HCT116 (cell line): ENCODE results near the gene TOMM40L. TPM values are rescaled to one million over a fixed set of nuclear protein-coding genes. Genes with fewer than 3 reads are reported as not detected.
"Not testable (repeated sequence)": the region's sequence is repeated elsewhere in the genome, so short reads cannot be mapped to it uniquely, and the experiment has no call there.

Source experiments
- ATAC-seq: fragments of 200-7000 bp; cut with Tn5 transposase; 2 replicates; pipeline ENCODE4 v1.9.1; 2020; ENCODE audit warnings: mild to moderate bottlenecking, moderate library complexity
- BruUV-seq: library from RNA; stranded (reverse); fragments of 400-500 nt; replicated peaks from 2 replicates; lab custom pipeline; 2021; lab: Mats Ljungman, UMichigan
- CTCF ChIA-PET: fragments of 300-600 bp; sonication (Branson Sonifier 250); formaldehyde crosslinking; loops from one replicate; lab custom pipeline; 2021; ENCODE audit warnings: antibody characterized with exemption; lab: Charles Lee
- POLR2A ChIA-PET: fragments of 300-600, 350-600 bp; sonication (Branson Sonifier 250); formaldehyde crosslinking; loops from one replicate; lab custom pipeline; 2021; ENCODE audit warnings: antibody characterized with exemption; lab: Charles Lee
- RAD21 ChIA-PET, 2 experiments: fragments of 300-600 bp; sonication (Branson Sonifier 250); formaldehyde crosslinking; loops; one replicate each; lab custom pipeline; 2023; ENCODE audit warnings: low total read pairs in 2 of 2; ENCODE audit not compliant: uncharacterized antibody in 2 of 2, unreplicated experiment in 2 of 2, low non-redundant PET in 1 of 2; lab: Charles Lee
- DNase-seq: peaks from one replicate; pipeline ENCODE4 v3.0.0-alpha.2; 2010; ENCODE audit warnings: low read depth, low spot score
- H2AFZ ChIP-seq: fragments of 200-600 bp; shearing (Covaris generic), sonication (generic); 2 replicates; pipeline ENCODE4 v1.6.1; 2017; ENCODE audit warnings: low read depth, mixed run types, mixed read lengths, antibody characterized with exemption, low read length; ENCODE audit not compliant: poor library complexity, severe bottlenecking
- H3K27ac ChIP-seq: 2 replicates; pipeline ENCODE4 v1.5.1; 2012; ENCODE audit warnings: low read depth, low read length
- H3K27me3 ChIP-seq: fragments of 200-600 bp; sonication (generic); 2 replicates; pipeline ENCODE4 v1.6.1; 2016; ENCODE audit warnings: mixed run types, low read length, mixed read lengths; ENCODE audit not compliant: insufficient read depth
- H3K36me3 ChIP-seq, 2 experiments: fragments of 200-500 bp in 1 of 2; fragments of 200-600 bp in 1 of 2; sonication (Bioruptor generic) in 1 of 2; sonication (generic) in 1 of 2; 2 replicates each; pipeline versions ENCODE4 v1.5.1 to v1.6.1; 2014 to 2016; ENCODE audit warnings: low read length in 2 of 2, inconsistent platforms in 1 of 2, mixed read lengths in 1 of 2, mixed run types in 1 of 2; ENCODE audit not compliant: insufficient read depth in 2 of 2, control insufficient read depth in 1 of 2
- H3K4me1 ChIP-seq, 2 experiments: fragments of 200-600 bp in 1 of 2; sonication (generic) in 1 of 2; 2 replicates each; pipeline versions ENCODE4 v1.5.1 to v1.6.1; 2012 to 2017; ENCODE audit warnings: low read length in 2 of 2, inconsistent platforms in 1 of 2, mild to moderate bottlenecking in 1 of 2, mixed read lengths in 1 of 2, mixed run types in 1 of 2, moderate library complexity in 1 of 2; ENCODE audit not compliant: insufficient read depth in 2 of 2, control insufficient read depth in 1 of 2
- H3K4me2 ChIP-seq: fragments of 200-600 bp; sonication (generic); 2 replicates; pipeline ENCODE4 v1.6.1; 2017; ENCODE audit warnings: mixed run types, low read length, mixed read lengths
- H3K4me3 ChIP-seq, 2 experiments: fragments of 200-600 bp in 1 of 2; sonication (generic) in 1 of 2; replicated peaks in 1 of 2; 2 replicates each; pipeline ENCODE4 v1.5.1; 2011 to 2016; ENCODE audit warnings: low read length in 2 of 2, control low read depth in 1 of 2, low read depth in 1 of 2, mild to moderate bottlenecking in 1 of 2, mixed read lengths in 1 of 2, mixed run types in 1 of 2
- H3K79me2 ChIP-seq: fragments of 200-600 bp; sonication (generic); 2 replicates; pipeline ENCODE4 v1.6.1; 2017; ENCODE audit warnings: mild to moderate bottlenecking, mixed run types, low read length, moderate library complexity, mixed read lengths; ENCODE audit not compliant: insufficient read depth
- H3K9ac ChIP-seq: fragments of 200-600 bp; sonication (generic); 2 replicates; pipeline ENCODE4 v1.6.1; 2016; ENCODE audit warnings: low read length, mixed read lengths
- H3K9me2 ChIP-seq: fragments of 200-600 bp; sonication (generic), shearing (Covaris generic); 2 replicates; pipeline ENCODE4 v1.6.1; 2017; ENCODE audit warnings: mixed run types, mild to moderate bottlenecking, moderate library complexity; ENCODE audit not compliant: insufficient read depth
- H3K9me3 ChIP-seq, 2 experiments: fragments of 200-500 bp in 1 of 2; fragments of 200-600 bp in 1 of 2; sonication (Bioruptor generic) in 1 of 2; sonication (generic) in 1 of 2; 2 replicates each; pipeline ENCODE4 v1.6.1; 2014 to 2017; ENCODE audit warnings: low read length in 2 of 2, mixed read lengths in 2 of 2, inconsistent platforms in 1 of 2, low read depth in 1 of 2, mild to moderate bottlenecking in 1 of 2, mixed run types in 1 of 2, moderate library complexity in 1 of 2; ENCODE audit not compliant: control insufficient read depth in 1 of 2, insufficient read depth in 1 of 2
- H4K20me1 ChIP-seq: fragments of 200-600 bp; sonication (generic), shearing (Covaris generic); 2 replicates; pipeline ENCODE4 v1.6.1; 2017; ENCODE audit warnings: mixed run types, mild to moderate bottlenecking, moderate library complexity; ENCODE audit not compliant: insufficient read depth
- EZH2 ChIP-seq: fragments of 200-600 bp; sonication (generic); IDR thresholded peaks from 2 replicates; pipeline ENCODE4 v1.6.1; 2017; ENCODE audit warnings: antibody characterized with exemption, mixed run types
- FOSL1 ChIP-seq: IDR thresholded peaks from 2 replicates; pipeline ENCODE4 v1.6.1; 2012; ENCODE audit warnings: low read depth
- POLR2A ChIP-seq: IDR thresholded peaks from 2 replicates; pipeline ENCODE4 v1.7.0; 2011; ENCODE audit warnings: borderline replicate concordance; ENCODE audit not compliant: insufficient read depth, insufficient read length; ENCODE audit errors: extremely low read depth
- POLR2AphosphoS5 ChIP-seq: IDR thresholded peaks from 2 replicates; pipeline ENCODE4 v1.6.1; 2011; ENCODE audit warnings: mild to moderate bottlenecking, low read depth, low read length, moderate library complexity
- RAD21 ChIP-seq: IDR thresholded peaks from 2 replicates; pipeline ENCODE4 v1.6.1; 2012; ENCODE audit warnings: low read depth, mild to moderate bottlenecking
- YY1 ChIP-seq: IDR thresholded peaks from 2 replicates; pipeline ENCODE4 v1.6.1; 2011; ENCODE audit warnings: low read length, low read depth, moderate library complexity, mild to moderate bottlenecking; ENCODE audit not compliant: insufficient replicate concordance; ENCODE audit errors: extremely low read depth
- ZFX ChIP-seq: fragments of 450-650 bp; IDR thresholded peaks from 2 replicates; pipeline ENCODE4 v1.6.1; 2017
- ZNF274 ChIP-seq: fragments of 200-500 bp; sonication (Bioruptor generic); IDR thresholded peaks from 2 replicates; pipeline ENCODE4 v1.6.1; 2014; ENCODE audit warnings: mild to moderate bottlenecking, low read depth, low read length, inconsistent platforms
- intact Hi-C: fragments of 100-400 bp; cut with micrococcal nuclease; formaldehyde crosslinking; loops from 2 replicates; pipeline ENCODE4 v1.10.0; 2022
- total RNA-seq: library from RNA; stranded (reverse); gene quantifications from one replicate; pipeline ENCODE4 v1.2.1, GENCODE V29; 2021; ENCODE audit not compliant: unreplicated experiment
- TF ChIP-seq, protein P1 (sequence below), 3 experiments: fragments of 200-600 bp in 1 of 3; sonication (generic) in 1 of 3; IDR thresholded peaks in 2 of 3; conservative IDR thresholded peaks in 1 of 3; 2 replicates each; pipeline ENCODE4 v1.5.1; 2012 to 2017; ENCODE audit warnings: low read depth in 2 of 3, low read length in 2 of 3, antibody characterized with exemption in 1 of 3, borderline replicate concordance in 1 of 3, control low read depth in 1 of 3, mild to moderate bottlenecking in 1 of 3, mixed read lengths in 1 of 3, mixed run types in 1 of 3, moderate library complexity in 1 of 3; ENCODE audit not compliant: insufficient read depth in 1 of 3
- TF ChIP-seq, protein P2 (sequence below): IDR thresholded peaks from 2 replicates; pipeline ENCODE4 v1.6.1; 2011; ENCODE audit warnings: mild to moderate bottlenecking, low read length, moderate library complexity; ENCODE audit not compliant: insufficient replicate concordance; ENCODE audit errors: extremely low read depth

TOMM40L gene
- total RNA-seq, 1 experiment from 2014 or later = 9.8 TPM

GRCh38 chr1:161244888-161245287 lies 19.0 kb downstream of the TOMM40L start:
- Histone ChIP-seq H3K36me3 (no peaks in the 10 kb centered on the region), H4K20me1 (no peaks in the 10 kb centered on the region), H3K4me1 (peaks cover 0 to 2% of the 10 kb centered on the region in 2 experiments; a peak in 1 of 4 replicates), H3K4me2 (no peak overlapping the region), H3K79me2 (no peaks in the 10 kb centered on the region), H3K27me3 (no peaks in the 10 kb centered on the region), H3K9ac (no peak overlapping the region), H3K4me3 (no peak overlapping the region), H3K9me3 (no peaks in the 10 kb centered on the region), H3K27ac (no peak overlapping the region), H2AFZ (peak overlapping the region; percentile 40), H3K9me2 (no peaks in the 10 kb centered on the region)
- no TSS peak for BruUV-seq
- no peak for ATAC-seq
- ChIA-PET CTCF (no interaction called here), POLR2A (no interaction called here), RAD21 (no interaction called here)
- no peak for DNase-seq
- TF ChIP-seq, protein P1, sequence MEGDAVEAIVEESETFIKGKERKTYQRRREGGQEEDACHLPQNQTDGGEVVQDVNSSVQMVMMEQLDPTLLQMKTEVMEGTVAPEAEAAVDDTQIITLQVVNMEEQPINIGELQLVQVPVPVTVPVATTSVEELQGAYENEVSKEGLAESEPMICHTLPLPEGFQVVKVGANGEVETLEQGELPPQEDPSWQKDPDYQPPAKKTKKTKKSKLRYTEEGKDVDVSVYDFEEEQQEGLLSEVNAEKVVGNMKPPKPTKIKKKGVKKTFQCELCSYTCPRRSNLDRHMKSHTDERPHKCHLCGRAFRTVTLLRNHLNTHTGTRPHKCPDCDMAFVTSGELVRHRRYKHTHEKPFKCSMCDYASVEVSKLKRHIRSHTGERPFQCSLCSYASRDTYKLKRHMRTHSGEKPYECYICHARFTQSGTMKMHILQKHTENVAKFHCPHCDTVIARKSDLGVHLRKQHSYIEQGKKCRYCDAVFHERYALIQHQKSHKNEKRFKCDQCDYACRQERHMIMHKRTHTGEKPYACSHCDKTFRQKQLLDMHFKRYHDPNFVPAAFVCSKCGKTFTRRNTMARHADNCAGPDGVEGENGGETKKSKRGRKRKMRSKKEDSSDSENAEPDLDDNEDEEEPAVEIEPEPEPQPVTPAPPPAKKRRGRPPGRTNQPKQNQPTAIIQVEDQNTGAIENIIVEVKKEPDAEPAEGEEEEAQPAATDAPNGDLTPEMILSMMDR (IDR thresholded peaks at IDR 0.05 in 2 of 3, conservative IDR thresholded peaks at IDR 0.05 in 1 of 3; ENCODE audit: borderline replicate concordance in 1 of 3, insufficient read depth in 1 of 3, low read depth in 2 of 3, low read length in 2 of 3) = no peak
- TF ChIP-seq ZFX (no peak), POLR2A (no peak), RAD21 (no peak), FOSL1 (no peak), ZNF274 (no peak), EZH2 (no peak), POLR2AphosphoS5 (no peak), YY1 (no peak)
- TF ChIP-seq, protein P2, sequence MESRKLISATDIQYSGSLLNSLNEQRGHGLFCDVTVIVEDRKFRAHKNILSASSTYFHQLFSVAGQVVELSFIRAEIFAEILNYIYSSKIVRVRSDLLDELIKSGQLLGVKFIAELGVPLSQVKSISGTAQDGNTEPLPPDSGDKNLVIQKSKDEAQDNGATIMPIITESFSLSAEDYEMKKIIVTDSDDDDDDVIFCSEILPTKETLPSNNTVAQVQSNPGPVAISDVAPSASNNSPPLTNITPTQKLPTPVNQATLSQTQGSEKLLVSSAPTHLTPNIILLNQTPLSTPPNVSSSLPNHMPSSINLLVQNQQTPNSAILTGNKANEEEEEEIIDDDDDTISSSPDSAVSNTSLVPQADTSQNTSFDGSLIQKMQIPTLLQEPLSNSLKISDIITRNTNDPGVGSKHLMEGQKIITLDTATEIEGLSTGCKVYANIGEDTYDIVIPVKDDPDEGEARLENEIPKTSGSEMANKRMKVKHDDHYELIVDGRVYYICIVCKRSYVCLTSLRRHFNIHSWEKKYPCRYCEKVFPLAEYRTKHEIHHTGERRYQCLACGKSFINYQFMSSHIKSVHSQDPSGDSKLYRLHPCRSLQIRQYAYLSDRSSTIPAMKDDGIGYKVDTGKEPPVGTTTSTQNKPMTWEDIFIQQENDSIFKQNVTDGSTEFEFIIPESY = no peak
- intact Hi-C loops = no loop called here

- CTCF ChIA-PET, H3K9ac ChIP-seq, BruUV-seq, H3K4me2 ChIP-seq, H3K27me3 ChIP-seq, POLR2A ChIA-PET, H3K9me2 ChIP-seq, H3K4me1 ChIP-seq, H3K79me2 ChIP-seq, H4K20me1 ChIP-seq, intact Hi-C loops, H3K36me3 ChIP-seq, RAD21 ChIA-PET, DNase-seq, ATAC-seq, H2AFZ ChIP-seq, H3K9me3 ChIP-seq, H3K4me3 ChIP-seq, H3K27ac ChIP-seq: not testable (repeated sequence)
Observed at GRCh38 chr1:161250100-161250499, 24.2 kb downstream of the TOMM40L start.
